ENCODE measurements around the gene COL4A6. TPM values are rescaled to one million over a fixed set of nuclear protein-coding genes. Genes with fewer than 3 reads are reported as not detected.

COL4A6 gene
- total RNA-seq, 1 donor from 2014 or later: 4.1 TPM

- no peaks in the 10 kb centered on the region for H3K4me1 Mint-ChIP-seq (ENCODE audit: low read depth)
- TF ChIP-seq, protein P1, sequence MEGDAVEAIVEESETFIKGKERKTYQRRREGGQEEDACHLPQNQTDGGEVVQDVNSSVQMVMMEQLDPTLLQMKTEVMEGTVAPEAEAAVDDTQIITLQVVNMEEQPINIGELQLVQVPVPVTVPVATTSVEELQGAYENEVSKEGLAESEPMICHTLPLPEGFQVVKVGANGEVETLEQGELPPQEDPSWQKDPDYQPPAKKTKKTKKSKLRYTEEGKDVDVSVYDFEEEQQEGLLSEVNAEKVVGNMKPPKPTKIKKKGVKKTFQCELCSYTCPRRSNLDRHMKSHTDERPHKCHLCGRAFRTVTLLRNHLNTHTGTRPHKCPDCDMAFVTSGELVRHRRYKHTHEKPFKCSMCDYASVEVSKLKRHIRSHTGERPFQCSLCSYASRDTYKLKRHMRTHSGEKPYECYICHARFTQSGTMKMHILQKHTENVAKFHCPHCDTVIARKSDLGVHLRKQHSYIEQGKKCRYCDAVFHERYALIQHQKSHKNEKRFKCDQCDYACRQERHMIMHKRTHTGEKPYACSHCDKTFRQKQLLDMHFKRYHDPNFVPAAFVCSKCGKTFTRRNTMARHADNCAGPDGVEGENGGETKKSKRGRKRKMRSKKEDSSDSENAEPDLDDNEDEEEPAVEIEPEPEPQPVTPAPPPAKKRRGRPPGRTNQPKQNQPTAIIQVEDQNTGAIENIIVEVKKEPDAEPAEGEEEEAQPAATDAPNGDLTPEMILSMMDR (IDR thresholded peaks at IDR 0.05): no peak
- peaks cover 20% of the 10 kb centered on the region for H3K36me3 Mint-ChIP-seq (ENCODE audit: low read depth)
- H3K27ac Mint-ChIP-seq (ENCODE audit: unreplicated experiment): no peak overlapping the region
- H3K27me3 Mint-ChIP-seq (ENCODE audit: low read depth): no peaks in the 10 kb centered on the region
- no peak overlapping the region for H3K4me3 Mint-ChIP-seq (ENCODE audit: unreplicated experiment)
- H3K9me3 Mint-ChIP-seq (ENCODE audit: low read depth): no peaks in the 10 kb centered on the region
- no peak for DNase-seq (ENCODE audit: low spot score)
Measured at GRCh38 chrX:108156082-108156481, 282.1 kb downstream of the COL4A6 start.

DNA sequence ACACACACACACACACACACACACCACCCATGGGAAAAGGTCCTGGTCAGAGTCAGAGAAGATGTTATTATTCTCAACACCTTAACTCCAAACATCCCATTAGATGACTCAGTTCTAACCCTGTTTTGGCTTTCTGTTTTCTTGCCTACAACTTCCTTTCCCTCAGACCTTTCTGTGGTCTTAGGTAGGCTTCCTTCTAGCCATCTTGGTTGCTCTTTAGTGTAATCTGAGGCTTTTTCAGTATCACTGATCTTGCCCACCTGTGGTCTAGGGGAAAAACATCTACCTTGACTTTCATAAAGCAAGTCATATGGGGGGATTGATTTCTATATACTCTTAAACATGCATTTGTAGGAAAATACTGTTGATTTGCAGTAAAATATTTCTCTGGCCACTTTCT is 289.7 kb downstream of the COL4A6 start:
- no peak for DNase-seq (ENCODE audit: low spot score)
- TF ChIP-seq, protein P1 (IDR thresholded peaks at IDR 0.05): no peak
- Mint-ChIP-seq H3K9me3 (ENCODE audit: low read depth) (no peaks in the 10 kb centered on the region), H3K4me3 (ENCODE audit: unreplicated experiment) (no peak overlapping the region), H3K4me1 (ENCODE audit: low read depth) (no peaks in the 10 kb centered on the region), H3K36me3 (ENCODE audit: low read depth) (peaks cover 31% of the 10 kb centered on the region), H3K27ac (ENCODE audit: unreplicated experiment) (no peak overlapping the region), H3K27me3 (ENCODE audit: low read depth) (no peaks in the 10 kb centered on the region)

DNA sequence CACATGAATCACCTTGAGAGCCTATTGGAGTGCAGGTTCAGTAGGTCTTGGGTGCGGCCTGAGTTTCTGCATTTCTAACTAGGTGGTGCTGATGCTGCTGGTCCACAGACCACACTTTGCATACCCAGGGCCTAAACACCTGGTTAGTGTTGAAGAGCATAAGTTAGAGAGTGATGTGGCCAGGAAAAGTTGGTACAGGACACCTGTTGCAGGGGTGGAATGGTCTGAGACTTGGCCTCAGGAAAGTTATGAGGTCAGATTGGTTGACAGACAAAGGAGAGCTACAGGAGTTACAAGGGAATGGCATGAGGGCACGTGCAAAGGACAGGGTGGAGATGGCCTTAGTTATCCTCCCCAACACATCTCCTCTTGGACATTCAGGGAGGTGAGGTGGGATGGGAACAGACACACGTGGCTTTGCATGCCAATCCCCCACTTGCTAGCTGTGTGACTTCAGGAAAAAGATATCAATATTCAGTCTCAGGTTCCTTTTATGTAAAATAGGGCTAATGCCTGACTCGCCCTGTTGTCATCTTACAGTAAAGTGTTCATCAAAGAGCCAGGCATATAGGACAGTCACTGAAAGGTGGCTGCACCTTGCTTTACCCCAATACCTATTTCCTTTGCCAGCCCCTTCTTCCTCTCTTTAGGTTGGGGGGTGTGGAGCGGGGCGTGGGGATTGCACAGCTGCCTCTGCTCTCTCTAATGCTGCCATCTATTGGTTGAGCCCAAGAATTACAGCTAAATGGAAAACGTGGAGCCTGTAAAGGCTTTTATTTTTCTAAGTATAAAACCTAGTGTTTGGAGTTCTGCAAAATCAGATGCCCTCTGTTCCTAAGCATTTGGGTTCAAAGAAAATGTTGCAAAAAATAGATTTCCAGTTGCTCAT is 299.2 kb downstream of the COL4A6 start:
- Mint-ChIP-seq H3K9me3 (ENCODE audit: low read depth) (no peaks in the 10 kb centered on the region), H3K4me3 (ENCODE audit: unreplicated experiment) (no peak overlapping the region), H3K36me3 (ENCODE audit: low read depth) (peaks cover 42% of the 10 kb centered on the region), H3K4me1 (ENCODE audit: low read depth) (no peaks in the 10 kb centered on the region), H3K27ac (ENCODE audit: unreplicated experiment) (no peak overlapping the region), H3K27me3 (ENCODE audit: low read depth) (no peaks in the 10 kb centered on the region)
- DNase-seq (ENCODE audit: low spot score): no peak
- TF ChIP-seq, protein P1 (IDR thresholded peaks at IDR 0.05): peak; percentile 69

DNA sequence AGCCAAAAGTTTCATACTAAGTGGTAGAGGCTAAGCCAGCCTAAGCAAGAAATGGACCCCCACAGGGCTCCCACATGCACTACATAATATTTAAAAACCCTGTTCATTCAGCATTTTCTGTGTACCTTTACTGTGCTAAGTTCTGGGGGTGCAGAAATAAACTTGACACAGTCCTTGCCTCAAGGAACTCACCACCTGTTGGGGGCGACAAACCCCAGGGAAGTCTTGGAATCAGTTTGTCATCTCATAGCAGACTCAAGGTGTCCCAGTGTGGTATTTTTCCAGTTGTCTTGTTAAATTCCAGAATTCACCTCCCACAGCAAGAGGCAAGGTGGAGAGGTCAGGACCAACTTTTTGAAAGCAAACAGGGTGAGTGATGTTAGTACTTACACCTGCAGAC is 303.5 kb downstream of the COL4A6 start:
- Mint-ChIP-seq H3K36me3 (ENCODE audit: low read depth) (peaks cover 39% of the 10 kb centered on the region), H3K4me3 (ENCODE audit: unreplicated experiment) (no peak overlapping the region), H3K9me3 (ENCODE audit: low read depth) (no peaks in the 10 kb centered on the region), H3K4me1 (ENCODE audit: low read depth) (no peaks in the 10 kb centered on the region), H3K27ac (ENCODE audit: unreplicated experiment) (no peak overlapping the region), H3K27me3 (ENCODE audit: low read depth) (no peaks in the 10 kb centered on the region)
- DNase-seq (ENCODE audit: low spot score): no peak
- TF ChIP-seq, protein P1 (IDR thresholded peaks at IDR 0.05): no peak

DNA sequence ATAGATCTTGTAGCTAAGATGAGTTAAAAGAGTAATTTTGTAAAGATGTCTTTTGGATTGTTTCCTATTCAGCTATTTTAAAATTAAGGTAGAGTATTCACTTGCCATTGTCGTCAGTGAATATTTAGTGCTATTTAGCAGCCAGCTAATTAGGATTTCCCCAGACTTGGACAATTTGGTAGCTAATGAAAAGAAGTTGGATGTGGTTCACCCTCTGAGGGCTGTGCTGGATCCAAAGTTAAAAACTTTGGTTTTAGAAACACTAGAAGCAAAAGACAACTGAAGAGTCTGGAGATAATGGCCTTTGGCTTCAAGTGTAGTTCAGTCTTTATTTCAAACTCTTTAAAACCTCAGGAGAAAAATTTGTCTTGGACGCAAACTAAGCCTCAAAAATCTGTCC is 305.3 kb downstream of the COL4A6 start:
- H3K27me3 Mint-ChIP-seq (ENCODE audit: low read depth): no peaks in the 10 kb centered on the region
- no peak overlapping the region for H3K27ac Mint-ChIP-seq (ENCODE audit: unreplicated experiment)
- H3K4me3 Mint-ChIP-seq (ENCODE audit: unreplicated experiment): no peak overlapping the region
- no peak for DNase-seq (ENCODE audit: low spot score)
- H3K4me1 Mint-ChIP-seq (ENCODE audit: low read depth): no peaks in the 10 kb centered on the region
- H3K36me3 Mint-ChIP-seq (ENCODE audit: low read depth): peaks cover 34% of the 10 kb centered on the region
- TF ChIP-seq, protein P1 (IDR thresholded peaks at IDR 0.05): no peak
- H3K9me3 Mint-ChIP-seq (ENCODE audit: low read depth): no peaks in the 10 kb centered on the region
